NOMO-1 treated with DMSO at 0.1 percent for 48 hours (cell line): Measurements from ENCODE around the gene PIK3C2A.

Source experiments
- DNase-seq: peaks from one replicate; lab custom pipeline; 2025; ENCODE audit not compliant: unreplicated experiment; lab: John Stamatoyannopoulos, UW

The PIK3C2A gene

GRCh38 chr11:17214338-17214737, 6.6 kb upstream of the PIK3C2A start:
- DNase-seq: no peak

- peak; percentile 37 for DNase-seq
Measured at GRCh38 chr11:17211286-17211685, 3.5 kb upstream of the PIK3C2A start.

- DNase-seq: no peak
Measured at GRCh38 chr11:17209939-17210245, 2.1 kb upstream of the PIK3C2A start.

- peak; percentile 21 for DNase-seq
Measured at GRCh38 chr11:17208257-17208999, 642 bp upstream of the PIK3C2A start.

- DNase-seq: no peak
Measured at GRCh38 chr11:17206463-17206862, 1.3 kb downstream of the PIK3C2A start.

GRCh38 chr11:17197431-17197898, 10.3 kb downstream of the PIK3C2A start:
- DNase-seq: no peak

GRCh38 chr11:17188675-17189074, 19.1 kb downstream of the PIK3C2A start:
- DNase-seq: no peak

GRCh38 chr11:17186932-17187692, 20.7 kb downstream of the PIK3C2A start:
- DNase-seq: no peak

- DNase-seq: no peak
Measured at GRCh38 chr11:17185938-17186337, 21.8 kb downstream of the PIK3C2A start.

- no peak for DNase-seq
Measured at GRCh38 chr11:17184882-17185587, 22.8 kb downstream of the PIK3C2A start.

- no peak for DNase-seq
Measured at GRCh38 chr11:17183836-17184235, 23.9 kb downstream of the PIK3C2A start.

- no peak for DNase-seq
Measured at GRCh38 chr11:17179970-17180369, 27.8 kb downstream of the PIK3C2A start.

- DNase-seq: no peak
Measured at GRCh38 chr11:17173332-17173731, 34.5 kb downstream of the PIK3C2A start.

- DNase-seq: no peak
Measured at GRCh38 chr11:17171916-17172315, 35.9 kb downstream of the PIK3C2A start.

GRCh38 chr11:17171343-17171742, 36.4 kb downstream of the PIK3C2A start:
- DNase-seq: no peak

GRCh38 chr11:17169876-17170275, 37.9 kb downstream of the PIK3C2A start:
- no peak for DNase-seq

- peak; percentile 8 for DNase-seq
Measured at GRCh38 chr11:17165247-17165890, 42.4 kb downstream of the PIK3C2A start.

GRCh38 chr11:17164361-17165246, 43.2 kb downstream of the PIK3C2A start:
- peak; percentile 48 for DNase-seq

GRCh38 chr11:17163736-17164135, 44.0 kb downstream of the PIK3C2A start:
- DNase-seq: peak; percentile 49

- DNase-seq: no peak
Measured at GRCh38 chr11:17163291-17163690, 44.5 kb downstream of the PIK3C2A start.
